K562 (cell line): ENCODE data around the gene RAP1A. TPM values are rescaled to one million over a fixed set of nuclear protein-coding genes. Genes with fewer than 3 reads are reported as not detected.

Experiments used
- ATF1 ChIP-seq, 2 experiments: fragments of 450-650 bp in 1 of 2; IDR thresholded peaks; 2 replicates each; pipeline ENCODE4 v1.6.1; 2016; ENCODE audit warnings: missing compliant biosample characterization in 1 of 2, missing genetic modification characterization in 1 of 2
- KHSRP ChIP-seq: fragments of 450-650 bp; IDR thresholded peaks from 2 replicates; pipeline ENCODE4 v1.6.1; 2017
- NR2C1 ChIP-seq, 2 experiments: fragments of 450-650 bp; IDR thresholded peaks; 2 replicates each; pipeline ENCODE4 v1.6.1; 2017; ENCODE audit warnings: mild to moderate bottlenecking in 2 of 2, antibody characterized with exemption in 1 of 2, inconsistent platforms in 1 of 2, missing compliant biosample characterization in 1 of 2, missing genetic modification characterization in 1 of 2
- VEZF1 ChIP-seq: fragments of 200-800 bp; sonication (Bioruptor generic); IDR thresholded peaks from 2 replicates; pipeline ENCODE4 v1.6.1; 2017; ENCODE audit warnings: missing genetic modification characterization, missing compliant biosample characterization
- ZNF165 ChIP-seq: fragments of 250-450 bp; sonication (Bioruptor Pico); IDR thresholded peaks from 2 replicates; pipeline ENCODE4 v1.4.0; 2020; ENCODE audit warnings: borderline replicate concordance
- polyA plus RNA-seq, 8 experiments: library from polyadenylated mRNA; depleted of rRNA in 4 of 8; stranded (reverse) in 5 of 8; unstranded in 3 of 8; fragments of >200 nt; fragmentation: Nextera tagmentation in 2 of 8; fragmentation: Illumina TruSeq in 1 of 8; extraction: Ambion mirVana in 2 of 8; extraction: Trizol in 1 of 8; gene quantifications; 2 replicates each; pipeline versions ENCODE4 v1.2.1 to v1.2.3, GENCODE V29; 2011 to 2014; ENCODE audit warnings: inconsistent platforms in 1 of 8, missing spikeins in 1 of 8
- total RNA-seq, 7 experiments: library from RNA; depleted of rRNA in 6 of 7; stranded (reverse); fragments of >200 nt in 6 of 7; fragmentation: Illumina TruSeq in 2 of 7; extraction: Trizol in 2 of 7; gene quantifications; 2 replicates each; pipeline versions ENCODE4 v1.2.1 to v1.2.3, GENCODE V29; 2011 to 2021; ENCODE audit warnings: low replicate concordance in 1 of 7
- TF ChIP-seq, protein P1 (sequence below): fragments of 450-650 bp; IDR thresholded peaks from 2 replicates; pipeline ENCODE4 v1.6.1; 2016; ENCODE audit warnings: low read depth, mild to moderate bottlenecking, moderate library complexity
- TF ChIP-seq, protein P2 (sequence below): fragments of 450-650 bp; formaldehyde crosslinking; IDR thresholded peaks from 2 replicates; pipeline ENCODE4 v1.4.0; 2020; ENCODE audit warnings: mild to moderate bottlenecking, mixed read lengths

Gene RAP1A
- total and polyA plus RNA-seq, 9 of the 15 experiments (the other 6 are each of a cell fraction or from before 2014, with no cell fraction given) = 13.4 to 86.2 (median 32.5) TPM

DNA sequence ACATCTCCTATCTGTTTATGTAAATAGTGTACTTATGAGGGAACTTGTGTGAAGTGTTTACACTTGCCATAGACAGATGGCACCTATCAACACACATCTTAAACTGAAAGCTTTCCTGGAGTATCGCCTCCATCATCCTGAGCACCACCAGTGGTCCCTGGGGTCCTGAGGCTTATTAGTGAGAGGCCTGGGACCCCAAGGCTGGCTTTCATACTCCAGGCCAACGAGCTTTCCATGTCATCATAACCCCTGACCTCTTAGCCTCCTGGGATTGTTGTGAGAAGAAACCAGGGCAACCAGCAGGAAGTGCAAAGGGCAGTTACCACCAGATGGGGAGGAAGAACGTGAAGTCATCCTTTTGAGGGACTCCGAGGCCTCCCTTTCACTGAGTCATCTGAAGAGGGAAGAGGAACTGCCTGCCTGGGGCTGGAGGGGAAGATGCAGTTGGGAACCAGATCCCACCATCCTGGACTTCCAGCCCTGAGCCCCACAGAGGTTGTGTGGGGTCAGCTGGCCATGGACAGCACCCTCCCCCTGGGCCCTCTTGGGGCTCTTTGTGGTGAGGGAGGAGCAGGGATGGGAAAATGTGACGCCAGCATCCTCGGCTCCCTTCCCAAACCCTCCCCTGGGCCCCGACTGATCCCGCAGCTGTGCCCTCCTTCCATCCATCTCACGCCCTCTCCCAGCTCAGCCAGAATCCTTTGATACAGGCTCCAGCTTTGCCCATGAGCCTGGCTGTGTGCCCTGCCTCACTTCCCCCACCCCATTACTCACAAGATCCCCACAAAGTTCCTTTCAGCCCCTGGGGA is 113.8 kb downstream of the RAP1A start (continued):
- 0 out of 2 replicates have a peak, but pooled peaks have one; percentile 27 for TF ChIP-seq VEZF1
- TF ChIP-seq, protein P1, sequence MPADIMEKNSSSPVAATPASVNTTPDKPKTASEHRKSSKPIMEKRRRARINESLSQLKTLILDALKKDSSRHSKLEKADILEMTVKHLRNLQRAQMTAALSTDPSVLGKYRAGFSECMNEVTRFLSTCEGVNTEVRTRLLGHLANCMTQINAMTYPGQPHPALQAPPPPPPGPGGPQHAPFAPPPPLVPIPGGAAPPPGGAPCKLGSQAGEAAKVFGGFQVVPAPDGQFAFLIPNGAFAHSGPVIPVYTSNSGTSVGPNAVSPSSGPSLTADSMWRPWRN = no peak
- TF ChIP-seq ZNF165 = no peak
- TF ChIP-seq, protein P2, sequence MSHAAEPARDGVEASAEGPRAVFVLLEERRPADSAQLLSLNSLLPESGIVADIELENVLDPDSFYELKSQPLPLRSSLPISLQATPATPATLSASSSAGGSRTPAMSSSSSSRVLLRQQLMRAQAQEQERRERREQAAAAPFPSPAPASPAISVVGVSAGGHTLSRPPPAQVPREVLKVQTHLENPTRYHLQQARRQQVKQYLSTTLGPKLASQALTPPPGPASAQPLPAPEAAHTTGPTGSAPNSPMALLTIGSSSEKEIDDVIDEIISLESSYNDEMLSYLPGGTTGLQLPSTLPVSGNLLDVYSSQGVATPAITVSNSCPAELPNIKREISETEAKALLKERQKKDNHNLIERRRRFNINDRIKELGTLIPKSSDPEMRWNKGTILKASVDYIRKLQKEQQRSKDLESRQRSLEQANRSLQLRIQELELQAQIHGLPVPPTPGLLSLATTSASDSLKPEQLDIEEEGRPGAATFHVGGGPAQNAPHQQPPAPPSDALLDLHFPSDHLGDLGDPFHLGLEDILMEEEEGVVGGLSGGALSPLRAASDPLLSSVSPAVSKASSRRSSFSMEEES (CRISPR knock-in tag) = no peak
- no peak for TF ChIP-seq ATF1 (CRISPR knock-in tag; IDR thresholded peaks at IDR 0.05)
- TF ChIP-seq ATF1 (tag; IDR thresholded peaks at IDR 0.05) = 0 out of 2 replicates have a peak, but pooled peaks have one; percentile 41
- TF ChIP-seq NR2C1 (IDR thresholded peaks at IDR 0.05) = peak; percentile 87
- TF ChIP-seq NR2C1 (tag; IDR thresholded peaks at IDR 0.05) = peak; percentile 96
- TF ChIP-seq KHSRP = no peak
- TF ChIP-seq, all 486 proteins: peak for 46
